Naive thymus-derived CD8-positive, alpha-beta T cell (primary cell): ENCODE measurements around the gene MDFI. TPM values are rescaled to one million over a fixed set of nuclear protein-coding genes. Genes with fewer than 3 reads are reported as not detected.

Experiments used
- ATAC-seq, 2 donors: fragments of 150-1000 bp; cut with Tn5 transposase in 1 of 2; sonication (Bioruptor Pico), chemical (Tn5 transposase) in 1 of 2; 1 replicate in 1 of 2; 2 replicates in 1 of 2; pipeline ENCODE4 v1.10.0; 2021; ENCODE audit warnings: mild to moderate bottlenecking in 2 of 2, moderate library complexity in 2 of 2
- POLR2A ChIA-PET: fragments of 350-600 bp; sonication (Branson Sonifier 250); formaldehyde crosslinking; loops from one replicate; lab custom pipeline; 2021; ENCODE audit warnings: antibody characterized with exemption; lab: Charles Lee
- DNase-seq, 10 donors: peaks; one replicate each; pipeline versions ENCODE4 v3.0.0 to v3.0.0-alpha.2; 2020 to 2022
- H3K27ac Mint-ChIP-seq, 10 donors: one replicate each; pipeline ENCODE4 v1.8.0; 2020 to 2022; ENCODE audit warnings: mild to moderate bottlenecking in 10 of 10, mixed read lengths in 10 of 10, moderate library complexity in 4 of 10, inconsistent platforms in 1 of 10
- H3K27me3 Mint-ChIP-seq, 5 donors: one replicate each; pipeline ENCODE4 v1.8.0; 2021 to 2022; ENCODE audit warnings: mixed read lengths in 5 of 5
- H3K36me3 Mint-ChIP-seq, 3 donors: one replicate each; pipeline ENCODE4 v1.8.0; 2020 to 2022; ENCODE audit warnings: mixed read lengths in 3 of 3, mild to moderate bottlenecking in 2 of 3, inconsistent platforms in 1 of 3
- H3K4me1 Mint-ChIP-seq, 4 donors: one replicate each; pipeline ENCODE4 v1.8.0; 2021 to 2022; ENCODE audit warnings: mixed read lengths in 4 of 4
- H3K4me3 Mint-ChIP-seq, 10 donors: one replicate each; pipeline ENCODE4 v1.8.0; 2020 to 2022; ENCODE audit warnings: mild to moderate bottlenecking in 10 of 10, mixed read lengths in 10 of 10, moderate library complexity in 6 of 10, inconsistent platforms in 1 of 10
- H3K9me3 Mint-ChIP-seq, 9 donors: one replicate each; pipeline ENCODE4 v1.8.0; 2020 to 2022; ENCODE audit warnings: mixed read lengths in 9 of 9, mild to moderate bottlenecking in 3 of 9, inconsistent platforms in 1 of 9, moderate library complexity in 1 of 9
- polyA plus RNA-seq, 3 donors: library from polyadenylated mRNA; unstranded; fragments of 300-500 nt; fragmentation: Illumina TruSeq; gene quantifications; one replicate each; pipeline ENCODE4 v1.2.3, GENCODE V29; 2021
- total RNA-seq, 8 experiments: library from RNA in 2 of 8; stranded (reverse) in 2 of 8; gene quantifications; one replicate each; pipeline ENCODE4 v1.2.3 and lab custom pipeline; 2021 to 2026

Gene MDFI
- total and polyA plus RNA-seq, 5 experiments from 2014 or later = not detected

GRCh38 chr6:41646026-41646795 is 7.9 kb downstream of the MDFI start:
- no peaks in the 10 kb centered on the region for H3K36me3 Mint-ChIP-seq

DNA sequence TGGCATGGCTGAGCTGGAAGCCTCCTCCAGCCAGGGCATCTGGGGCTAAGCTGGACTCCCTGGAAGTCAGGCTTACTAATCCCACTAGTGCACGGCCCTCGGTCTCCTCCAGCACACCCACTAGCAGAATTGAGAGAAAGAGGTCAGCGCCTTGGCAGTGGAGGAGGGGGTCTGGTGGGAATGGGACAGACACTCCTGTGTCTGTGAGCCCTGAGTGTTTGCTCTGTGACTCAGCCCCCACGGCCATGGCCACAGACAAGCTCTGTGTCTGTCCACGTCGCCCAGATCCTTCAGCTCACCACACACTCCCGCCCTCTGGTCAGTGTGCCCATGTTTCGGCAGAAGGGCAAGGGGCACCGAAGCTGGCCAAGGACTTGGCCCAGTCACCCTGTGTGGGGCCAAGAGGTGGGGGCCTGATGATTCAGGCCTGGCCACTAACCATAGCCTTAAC is 8.8 kb downstream of the MDFI start:
- no peak overlapping the region for H3K4me3 Mint-ChIP-seq
- H3K27ac Mint-ChIP-seq = no peak overlapping the region
- peaks cover 0 to 8% (median 0%) of the 10 kb centered on the region in 4 donors for H3K4me1 Mint-ChIP-seq
- no peaks in the 10 kb centered on the region for H3K9me3 Mint-ChIP-seq
- peaks cover 8 to 35% (median 20%) of the 10 kb centered on the region in 5 donors for H3K27me3 Mint-ChIP-seq
- POLR2A ChIA-PET = no interaction called here
- ATAC-seq (no peak), DNase-seq (peak in 1 of 10 donors; percentile 21)
- H3K36me3 Mint-ChIP-seq = no peaks in the 10 kb centered on the region

More at GRCh38 chr6:41646026-41646795, 7.9 kb downstream of the MDFI start:
- H3K4me3 Mint-ChIP-seq = no peak overlapping the region
- DNase-seq (no peak), ATAC-seq (no peak)
- POLR2A ChIA-PET = no interaction called here
- H3K4me1 Mint-ChIP-seq = peaks cover 0 to 8% (median 0%) of the 10 kb centered on the region in 4 donors
- peak overlapping the region in 1 of 10 donors; percentile 77 for H3K27ac Mint-ChIP-seq
- no peaks in the 10 kb centered on the region for H3K9me3 Mint-ChIP-seq
- peaks cover 6 to 44% (median 27%) of the 10 kb centered on the region in 5 donors for H3K27me3 Mint-ChIP-seq

DNA sequence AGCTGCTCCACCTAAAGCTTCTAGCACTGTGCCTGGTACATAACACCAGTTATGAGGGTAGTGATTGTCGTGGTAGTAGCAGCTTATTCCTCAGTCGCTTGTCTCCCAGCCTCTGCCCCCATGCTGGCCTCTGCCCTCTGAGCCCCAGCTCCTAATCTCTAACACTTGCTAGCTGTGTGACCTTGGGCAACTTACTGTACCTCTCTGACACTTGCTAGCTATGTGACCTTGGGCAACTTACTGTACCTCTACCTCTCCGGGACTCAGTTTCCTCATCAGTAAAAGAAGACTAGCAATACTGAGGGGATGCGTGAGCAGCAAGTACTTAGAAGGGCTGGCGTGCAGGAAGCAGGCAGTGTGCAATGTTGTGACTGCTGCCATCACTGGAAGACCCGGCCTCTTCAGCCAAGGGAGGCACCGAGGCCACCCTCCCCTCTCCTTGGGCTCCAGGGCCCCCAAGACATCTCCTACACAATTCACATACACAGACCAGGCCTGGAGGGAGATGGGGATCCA is 9.9 kb downstream of the MDFI start:
- DNase-seq (no peak), ATAC-seq (no peak)
- no peaks in the 10 kb centered on the region for H3K36me3 Mint-ChIP-seq
- no peaks in the 10 kb centered on the region for H3K9me3 Mint-ChIP-seq
- peaks cover 5 to 25% (median 12%) of the 10 kb centered on the region in 5 donors for H3K27me3 Mint-ChIP-seq
- no peak overlapping the region for H3K4me3 Mint-ChIP-seq
- peaks cover 0 to 8% (median 0%) of the 10 kb centered on the region in 4 donors for H3K4me1 Mint-ChIP-seq
- no peak overlapping the region for H3K27ac Mint-ChIP-seq
- POLR2A ChIA-PET = interaction anchor here (0.7 kb wide), 1 partner anchor 312 kb away, joined by 4 read pairs; no protein-coding TSS in a partner anchor

- H3K27ac Mint-ChIP-seq = no peak overlapping the region
- H3K9me3 Mint-ChIP-seq = no peaks in the 10 kb centered on the region
Observed at GRCh38 chr6:41648921-41649320, 10.7 kb downstream of the MDFI start.

GRCh38 chr6:41649596-41649995 is 11.3 kb downstream of the MDFI start:
- no peak overlapping the region for H3K4me3 Mint-ChIP-seq
- DNase-seq (no peak), ATAC-seq (no peak)
- H3K9me3 Mint-ChIP-seq = no peaks in the 10 kb centered on the region
- POLR2A ChIA-PET = no interaction called here
- no peak overlapping the region for H3K27ac Mint-ChIP-seq
- peaks cover 5 to 17% (median 9%) of the 10 kb centered on the region in 5 donors for H3K27me3 Mint-ChIP-seq
- H3K4me1 Mint-ChIP-seq = peaks cover 0 to 7% (median 0%) of the 10 kb centered on the region in 4 donors
- no peaks in the 10 kb centered on the region for H3K36me3 Mint-ChIP-seq

More at GRCh38 chr6:41648921-41649320, 10.7 kb downstream of the MDFI start:
- no peak overlapping the region for H3K4me3 Mint-ChIP-seq
- ATAC-seq (no peak), DNase-seq (peak in 1 of 10 donors; percentile 61)
- POLR2A ChIA-PET = no interaction called here
- H3K27me3 Mint-ChIP-seq = peaks cover 5 to 21% (median 10%) of the 10 kb centered on the region in 5 donors
- no peaks in the 10 kb centered on the region for H3K36me3 Mint-ChIP-seq
- peaks cover 0 to 8% (median 0%) of the 10 kb centered on the region in 4 donors for H3K4me1 Mint-ChIP-seq

GRCh38 chr6:41650120-41650519 is 11.9 kb downstream of the MDFI start:
- Mint-ChIP-seq H3K4me1 (peaks cover 0 to 4% (median 0%) of the 10 kb centered on the region in 4 donors), H3K27ac (no peak overlapping the region), H3K9me3 (no peaks in the 10 kb centered on the region), H3K36me3 (no peaks in the 10 kb centered on the region), H3K4me3 (no peak overlapping the region), H3K27me3 (peaks cover 4 to 12% (median 8%) of the 10 kb centered on the region in 5 donors)
- DNase-seq (peak in 1 of 10 donors; percentile 52), ATAC-seq (no peak)
- POLR2A ChIA-PET = no interaction called here

- H3K4me1 Mint-ChIP-seq = peaks cover 0 to 1% (median 0%) of the 10 kb centered on the region in 4 donors
- no peak for ATAC-seq
- H3K9me3 Mint-ChIP-seq = no peaks in the 10 kb centered on the region
- DNase-seq = no peak
- peaks cover 0 to 10% (median 6%) of the 10 kb centered on the region in 5 donors for H3K27me3 Mint-ChIP-seq
- no peak overlapping the region for H3K4me3 Mint-ChIP-seq
- no peaks in the 10 kb centered on the region for H3K36me3 Mint-ChIP-seq
- H3K27ac Mint-ChIP-seq = no peak overlapping the region
- POLR2A ChIA-PET = no interaction called here
Observed at GRCh38 chr6:41651246-41651961, 13.1 kb downstream of the MDFI start.

- DNase-seq (no peak), ATAC-seq (no peak)
- Mint-ChIP-seq H3K4me1 (peaks cover 0 to 1% (median 0%) of the 10 kb centered on the region in 4 donors), H3K27ac (peak overlapping the region in 1 of 10 donors; percentile 20), H3K9me3 (no peaks in the 10 kb centered on the region), H3K4me3 (no peak overlapping the region), H3K27me3 (peaks cover 0 to 9% (median 6%) of the 10 kb centered on the region in 5 donors), H3K36me3 (no peaks in the 10 kb centered on the region)
- POLR2A ChIA-PET = no interaction called here
Observed at GRCh38 chr6:41651962-41652657, 13.8 kb downstream of the MDFI start.

DNA sequence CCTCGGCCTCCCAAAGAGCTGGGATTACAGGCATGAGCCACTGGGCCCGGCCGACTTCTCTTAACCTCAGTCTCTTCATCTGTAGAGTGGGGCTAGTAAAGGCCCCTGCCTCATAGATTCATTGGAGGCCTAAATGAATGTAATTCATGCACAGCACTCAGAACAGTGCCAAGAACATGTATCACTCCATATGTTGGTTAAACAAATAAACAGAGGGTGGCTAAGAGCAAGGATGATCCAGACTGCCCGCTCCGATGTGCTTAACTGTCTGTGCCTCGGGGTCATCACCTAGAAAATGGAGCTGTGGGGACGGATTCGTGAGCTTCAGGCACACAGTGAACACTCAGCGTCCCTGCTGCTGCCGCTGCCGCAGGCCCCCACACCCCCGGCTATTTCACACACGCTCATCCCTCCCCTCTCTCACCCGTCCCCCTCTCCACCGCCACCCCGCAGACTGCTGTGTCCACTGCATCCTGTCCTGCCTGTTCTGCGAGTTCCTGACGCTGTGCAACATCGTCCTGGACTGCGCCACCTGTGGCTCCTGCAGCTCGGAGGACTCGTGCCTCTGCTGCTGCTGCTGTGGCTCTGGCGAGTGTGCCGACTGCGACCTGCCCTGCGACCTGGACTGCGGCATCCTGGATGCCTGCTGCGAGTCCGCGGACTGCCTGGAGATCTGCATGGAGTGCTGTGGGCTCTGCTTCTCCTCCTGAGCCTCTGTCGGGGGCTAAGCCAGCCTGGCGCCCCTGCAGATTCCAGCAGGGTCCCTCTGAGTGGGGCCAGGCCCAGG is 14.8 kb downstream of the MDFI start:
- no peak overlapping the region for H3K27ac Mint-ChIP-seq
- H3K36me3 Mint-ChIP-seq = no peaks in the 10 kb centered on the region
- H3K4me1 Mint-ChIP-seq = peaks cover 0 to 1% (median 0%) of the 10 kb centered on the region in 4 donors
- H3K4me3 Mint-ChIP-seq = no peak overlapping the region
- peaks cover 7 to 16% (median 11%) of the 10 kb centered on the region in 5 donors for H3K27me3 Mint-ChIP-seq
- no peak for DNase-seq
- POLR2A ChIA-PET = no interaction called here
- no peak for ATAC-seq
- H3K9me3 Mint-ChIP-seq = no peaks in the 10 kb centered on the region

DNA sequence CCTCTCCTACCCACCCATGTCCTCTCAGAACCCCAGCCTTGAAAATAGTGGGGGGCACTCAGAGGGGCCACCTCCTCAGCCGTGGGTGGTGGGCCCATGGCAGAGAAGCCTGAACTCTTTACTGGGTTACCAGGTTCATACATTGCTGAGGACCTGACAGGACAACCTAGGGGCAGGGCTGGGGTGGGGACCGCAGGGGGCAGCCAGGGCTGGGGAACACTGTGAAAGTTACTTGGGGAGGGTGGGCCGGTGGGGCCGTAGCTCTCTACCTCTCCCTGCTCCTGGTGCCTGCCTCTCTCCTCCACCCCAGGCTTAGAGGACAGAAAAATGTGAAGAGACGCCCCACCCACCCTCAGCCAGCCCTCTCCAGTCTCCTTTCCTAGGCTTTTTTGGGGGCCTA is 15.4 kb downstream of the MDFI start:
- ATAC-seq = no peak
- Mint-ChIP-seq H3K27ac (no peak overlapping the region), H3K9me3 (peaks cover 0 to 1% (median 0%) of the 10 kb centered on the region in 9 donors), H3K36me3 (no peaks in the 10 kb centered on the region), H3K4me1 (peaks cover 0 to 1% (median 0%) of the 10 kb centered on the region in 4 donors), H3K27me3 (peaks cover 10 to 21% (median 15%) of the 10 kb centered on the region in 5 donors), H3K4me3 (no peak overlapping the region)
- no peak for DNase-seq
- POLR2A ChIA-PET = no interaction called here

DNA sequence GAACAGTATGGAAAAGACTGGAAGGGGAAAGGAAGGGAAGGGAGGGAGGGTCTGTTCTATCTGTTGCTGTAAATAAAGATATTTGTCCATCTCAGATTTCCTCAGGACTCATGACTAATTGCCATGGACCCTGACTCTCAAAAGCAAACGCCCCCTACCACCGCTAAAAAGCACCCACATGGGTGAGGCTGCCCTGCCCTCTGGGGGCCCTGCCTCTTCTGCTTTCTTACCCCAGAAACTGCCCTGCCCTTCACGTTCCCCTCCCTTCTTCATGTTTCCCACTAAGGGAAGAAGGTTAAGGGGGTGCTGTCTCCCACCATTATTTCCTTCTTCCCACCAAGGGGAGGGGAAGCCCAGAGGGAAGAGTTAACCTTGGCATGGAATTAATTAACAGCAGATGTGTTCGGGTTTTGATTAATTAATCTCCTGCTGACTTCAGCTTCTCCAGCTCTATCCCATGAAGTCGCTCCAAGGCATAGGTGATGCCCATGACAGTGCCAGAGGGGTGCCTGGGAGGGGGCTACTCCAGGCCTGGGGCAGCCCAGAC is 16.0 kb downstream of the MDFI start:
- Mint-ChIP-seq H3K27me3 (peaks cover 14 to 24% (median 21%) of the 10 kb centered on the region in 5 donors), H3K4me1 (peaks cover 0 to 1% (median 0%) of the 10 kb centered on the region in 4 donors), H3K4me3 (no peak overlapping the region), H3K27ac (no peak overlapping the region), H3K9me3 (peaks cover 0 to 1% (median 0%) of the 10 kb centered on the region in 9 donors), H3K36me3 (no peaks in the 10 kb centered on the region)
- POLR2A ChIA-PET = no interaction called here
- no peak for DNase-seq
- no peak for ATAC-seq
